CD4-positive, alpha-beta T cell treated with Interleukin-6 for 4 hours (primary cell): ENCODE results near the gene SPRN.
"Not testable (repeated sequence)": the region's sequence is repeated elsewhere in the genome, so short reads cannot be mapped to it uniquely, and the experiment has no call there.

Experiments
- DNase-seq: peaks from one replicate; pipeline ENCODE4 v3.0.0-alpha.2; 2020; ENCODE audit warnings: mixed read lengths

Gene SPRN, protein sequence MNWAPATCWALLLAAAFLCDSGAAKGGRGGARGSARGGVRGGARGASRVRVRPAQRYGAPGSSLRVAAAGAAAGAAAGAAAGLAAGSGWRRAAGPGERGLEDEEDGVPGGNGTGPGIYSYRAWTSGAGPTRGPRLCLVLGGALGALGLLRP

DNA sequence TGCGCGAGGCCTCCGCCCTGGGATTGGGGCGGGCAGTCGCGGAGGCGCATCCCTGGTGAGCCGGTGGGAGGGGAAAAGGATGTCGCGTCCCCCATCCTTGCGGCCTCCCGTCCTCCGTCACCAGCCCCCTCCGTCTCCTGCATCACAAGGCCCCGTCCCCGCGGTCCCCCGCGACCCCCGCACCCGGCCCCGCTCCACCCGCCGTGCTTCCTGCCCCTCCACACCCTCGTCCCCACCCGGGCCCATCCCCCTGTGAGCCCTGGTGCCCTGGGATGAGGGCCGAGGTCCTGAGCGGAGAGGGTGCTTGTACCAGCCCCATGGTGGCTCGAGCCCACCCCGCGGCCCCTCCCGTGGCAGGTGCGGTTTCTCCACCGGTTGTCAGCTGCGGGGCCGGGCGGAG is at the start of gene SPRN:
Gene SPRN (minus strand): TSS at position 25 of the 400 bp plus-strand sequence. CDS start 944 bp downstream, outside the sequence.
- DNase-seq = not testable (repeated sequence)

DNA sequence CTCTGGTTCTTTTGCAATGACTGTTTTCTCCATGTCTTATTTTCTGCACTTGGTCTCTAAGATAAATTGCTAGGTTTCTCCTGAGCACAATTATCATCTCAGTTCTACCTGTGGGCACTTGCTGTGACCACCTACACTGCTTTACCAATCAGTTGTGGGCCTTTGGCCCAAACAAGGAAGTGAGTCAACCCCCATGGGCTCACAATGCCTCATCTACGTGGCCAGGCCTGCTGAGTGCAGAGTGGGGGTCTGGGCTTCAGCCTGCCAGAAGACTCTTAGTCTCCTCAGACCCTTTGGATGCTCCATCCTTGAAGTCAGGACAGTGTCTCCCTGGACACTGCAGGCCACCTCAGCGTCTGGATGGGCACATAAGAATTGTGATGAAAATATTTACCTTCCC is 49.6 kb upstream of the SPRN start:
- DNase-seq = no peak

DNA sequence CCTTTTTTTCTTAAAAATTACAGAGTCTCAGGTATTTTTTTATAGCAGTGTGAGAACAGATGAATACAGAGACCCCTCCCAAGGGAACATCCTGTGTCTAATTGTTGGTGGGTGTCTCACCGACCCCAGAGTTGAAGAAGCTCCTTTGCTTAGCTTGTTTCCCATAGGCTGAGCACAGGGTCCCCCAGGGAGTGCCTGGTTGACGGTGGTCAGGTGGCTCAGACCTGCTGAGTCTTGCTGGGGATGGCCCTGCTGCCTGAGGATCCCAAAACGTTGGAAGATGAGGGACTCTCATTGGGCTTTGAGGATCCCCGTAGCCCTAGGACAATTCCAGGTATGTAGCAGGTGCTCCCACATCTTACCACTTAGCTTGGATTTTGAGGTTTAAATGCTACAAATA is 48.8 kb upstream of the SPRN start:
- no peak for DNase-seq

DNA sequence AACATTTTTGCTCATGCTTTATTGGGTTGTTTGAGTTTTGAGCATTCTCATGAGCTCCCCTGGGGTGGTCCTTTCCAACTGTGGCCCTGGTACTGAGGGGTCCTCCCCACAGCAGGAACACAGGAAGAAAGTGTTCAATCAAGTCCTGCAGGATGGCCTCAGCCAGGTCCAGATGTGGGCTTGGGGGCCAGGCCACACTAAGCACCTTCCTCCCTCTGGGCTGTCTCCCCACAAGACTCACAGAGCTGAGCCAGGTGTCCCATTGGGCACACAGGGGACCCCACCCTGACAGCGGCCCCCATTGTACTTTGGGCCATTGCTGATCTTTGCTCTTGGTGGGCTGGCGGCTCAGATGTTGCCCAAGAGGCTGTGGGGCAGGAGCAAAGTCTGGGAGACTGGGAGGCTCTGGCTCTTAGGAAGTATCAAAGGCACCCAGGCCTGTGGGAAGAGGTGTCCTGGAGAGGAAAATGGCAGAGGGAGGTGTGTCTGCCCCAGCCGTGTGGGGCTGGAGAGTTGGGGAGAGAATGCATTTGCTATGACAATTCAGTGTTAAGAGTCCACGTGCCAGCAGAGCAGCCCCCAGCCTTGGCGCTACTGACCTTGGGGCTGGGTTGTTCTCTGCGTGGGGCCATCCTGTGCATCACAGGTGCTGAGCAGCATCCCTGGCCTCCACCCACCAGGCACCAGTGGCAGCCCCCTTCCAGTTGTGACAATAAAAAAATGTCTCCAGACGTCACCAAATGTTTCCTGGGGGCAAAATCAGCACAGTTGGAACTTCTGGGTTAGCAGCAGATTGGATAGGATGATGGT is 47.1 kb upstream of the SPRN start:
- no peak for DNase-seq

DNA sequence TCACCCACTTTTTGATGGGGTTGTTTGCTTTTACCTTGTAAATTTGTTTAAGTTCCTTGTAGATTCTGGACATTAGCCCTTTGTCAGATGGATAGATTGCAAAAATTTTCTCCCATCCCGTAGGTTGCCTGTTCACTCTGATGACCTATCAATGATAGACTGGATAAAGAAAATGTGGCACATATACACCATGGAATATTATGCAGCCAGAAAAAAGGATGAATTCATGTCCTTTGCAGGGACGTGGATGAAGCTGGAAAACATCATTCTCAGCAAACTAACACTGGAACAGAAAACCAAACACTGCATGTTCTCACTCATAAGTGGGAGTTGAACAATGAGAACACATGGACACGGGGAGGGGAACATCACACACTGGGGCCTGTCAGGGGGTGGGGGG is 44.8 kb upstream of the SPRN start:
- not testable (repeated sequence) for DNase-seq

DNA sequence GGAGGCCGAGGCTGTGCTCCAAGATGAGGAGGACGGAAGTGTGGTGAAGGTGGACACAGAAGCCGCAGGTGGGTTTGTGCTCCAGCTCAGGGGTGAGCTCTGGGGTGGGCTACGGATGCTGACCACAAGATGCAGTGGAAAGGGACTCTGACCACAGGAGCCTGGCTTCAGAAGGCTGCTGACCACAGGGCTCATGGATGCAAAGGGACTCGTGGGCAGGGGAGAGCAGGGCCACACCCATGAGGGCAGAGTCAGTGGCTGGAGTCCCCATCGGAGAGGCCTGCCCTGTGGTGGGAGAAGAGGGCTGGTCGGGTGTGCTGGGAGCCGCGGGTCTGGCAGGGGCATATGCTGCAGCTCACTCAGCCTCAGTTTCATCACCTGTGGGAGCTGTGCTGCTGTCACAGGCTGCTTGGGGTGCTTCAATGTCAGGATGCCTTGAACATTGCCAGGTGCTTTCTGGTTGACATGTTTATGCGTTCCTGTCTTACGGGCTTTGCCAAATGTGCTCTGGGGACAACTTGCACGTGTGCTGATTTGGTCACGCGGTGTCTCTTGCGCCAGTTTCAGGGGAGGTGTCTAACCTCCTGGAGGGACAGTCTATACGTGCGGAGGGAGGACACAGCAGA is 43.0 kb upstream of the SPRN start:
- no peak for DNase-seq

DNA sequence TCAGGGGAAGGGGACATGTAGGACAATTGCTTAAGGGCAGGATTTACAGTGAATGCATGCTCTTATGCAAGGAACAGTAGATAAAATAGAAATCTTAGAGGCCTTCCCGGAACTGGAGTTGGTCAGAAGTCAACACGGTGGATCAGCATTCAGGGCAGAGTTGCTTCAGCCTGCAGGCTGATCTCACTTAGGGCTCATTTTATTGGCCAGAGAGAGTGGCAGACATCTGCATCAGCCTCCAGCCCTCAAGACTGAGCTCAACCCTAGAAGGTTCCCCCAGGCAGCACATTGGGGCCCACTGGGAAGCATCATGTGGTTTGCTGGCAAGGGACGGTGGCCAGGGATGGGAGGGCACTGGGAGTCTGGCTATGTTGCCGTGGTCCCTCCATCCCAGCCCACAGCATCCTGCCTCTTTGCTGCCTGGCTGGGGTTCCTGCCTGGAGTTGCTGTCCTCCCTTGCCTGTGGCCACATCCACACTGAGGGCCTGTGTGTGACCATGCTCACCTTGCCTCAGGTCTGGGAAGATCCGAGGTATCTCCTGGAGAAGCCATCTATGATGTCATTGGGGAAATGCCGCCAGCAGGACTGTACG is 42.4 kb upstream of the SPRN start:
- no peak for DNase-seq

DNA sequence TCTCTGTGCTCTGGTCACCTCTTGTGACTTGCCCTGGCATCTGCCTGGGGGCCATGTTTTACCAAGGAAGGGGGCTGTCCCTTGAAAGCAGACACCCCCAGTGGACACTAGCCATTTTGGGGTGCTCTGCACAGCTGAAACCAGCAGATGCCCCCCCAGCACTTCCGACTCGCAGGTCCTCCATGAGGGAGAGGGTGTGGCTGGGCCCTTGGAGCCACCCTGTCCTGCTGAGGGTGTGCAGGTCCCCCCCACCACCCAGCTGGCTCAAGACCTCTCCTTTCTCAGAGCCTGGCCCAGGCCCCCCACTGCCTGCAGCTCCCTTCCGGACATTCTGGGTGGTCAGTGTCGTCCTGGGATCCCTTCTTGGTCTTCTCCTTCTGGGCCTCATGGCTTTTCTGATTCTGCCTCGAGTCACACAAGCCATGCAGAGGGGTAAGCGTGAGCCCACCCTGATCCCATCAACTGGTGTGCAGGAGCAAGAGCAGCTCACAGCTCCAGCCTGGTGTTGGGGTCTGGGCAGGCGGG is 41.6 kb upstream of the SPRN start:
- no peak for DNase-seq

DNA sequence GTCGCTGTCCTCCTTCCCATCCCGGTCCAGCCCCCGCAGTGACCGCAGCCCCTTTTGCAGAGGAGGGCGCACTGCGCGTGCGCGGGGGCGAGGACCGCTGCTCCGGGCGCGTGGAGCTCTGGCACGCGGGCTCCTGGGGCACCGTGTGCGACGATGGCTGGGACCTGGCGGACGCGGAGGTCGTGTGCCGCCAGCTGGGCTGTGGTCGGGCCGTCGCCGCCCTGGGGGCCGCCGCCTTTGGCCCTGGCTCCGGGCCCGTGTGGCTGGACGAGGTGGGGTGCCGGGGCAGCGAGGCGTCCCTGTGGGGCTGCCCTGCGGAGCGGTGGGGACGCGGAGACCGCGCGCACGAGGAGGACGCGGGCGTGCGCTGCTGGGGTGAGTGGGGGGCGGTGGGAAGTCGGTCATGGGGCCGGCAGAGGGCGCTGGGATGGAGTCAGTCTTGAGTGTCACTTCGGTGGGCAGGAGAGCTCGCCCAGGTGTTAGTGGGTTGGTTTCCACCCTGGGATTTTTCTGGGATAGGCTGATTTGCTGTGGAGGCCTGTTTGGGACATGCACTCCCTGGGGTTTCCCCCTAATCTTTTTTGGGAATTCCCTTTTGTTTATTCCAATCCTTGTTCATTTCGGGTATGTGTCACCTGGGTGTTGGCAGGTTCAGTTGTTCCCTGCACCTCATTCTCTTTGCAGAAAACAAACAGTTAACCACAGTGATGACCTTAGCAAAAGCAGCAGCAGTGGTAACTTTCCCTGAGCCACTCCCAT is 40.9 kb upstream of the SPRN start:
- DNase-seq = no peak

DNA sequence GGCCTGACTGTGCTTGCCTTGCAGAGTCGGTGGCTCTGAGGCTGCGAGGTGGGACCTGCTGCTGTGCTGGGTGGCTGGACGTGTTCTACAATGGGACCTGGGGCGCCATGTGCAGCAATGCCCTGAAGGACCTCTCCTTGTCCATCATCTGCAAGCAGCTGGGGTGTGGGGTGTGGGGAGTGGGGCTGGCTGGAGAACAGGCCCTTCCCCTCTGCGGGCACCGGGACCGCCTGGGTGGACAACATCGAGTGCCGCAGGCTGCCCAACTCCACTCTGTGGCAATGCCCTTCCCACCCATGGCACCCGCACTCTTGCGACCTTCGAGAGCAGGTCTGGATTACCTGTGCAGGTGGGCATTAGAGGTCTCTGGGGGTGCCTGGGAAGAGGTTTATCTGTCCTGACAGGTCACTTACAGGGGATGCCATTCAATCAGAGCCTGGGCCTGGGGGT is 40.2 kb upstream of the SPRN start:
- DNase-seq = no peak

DNA sequence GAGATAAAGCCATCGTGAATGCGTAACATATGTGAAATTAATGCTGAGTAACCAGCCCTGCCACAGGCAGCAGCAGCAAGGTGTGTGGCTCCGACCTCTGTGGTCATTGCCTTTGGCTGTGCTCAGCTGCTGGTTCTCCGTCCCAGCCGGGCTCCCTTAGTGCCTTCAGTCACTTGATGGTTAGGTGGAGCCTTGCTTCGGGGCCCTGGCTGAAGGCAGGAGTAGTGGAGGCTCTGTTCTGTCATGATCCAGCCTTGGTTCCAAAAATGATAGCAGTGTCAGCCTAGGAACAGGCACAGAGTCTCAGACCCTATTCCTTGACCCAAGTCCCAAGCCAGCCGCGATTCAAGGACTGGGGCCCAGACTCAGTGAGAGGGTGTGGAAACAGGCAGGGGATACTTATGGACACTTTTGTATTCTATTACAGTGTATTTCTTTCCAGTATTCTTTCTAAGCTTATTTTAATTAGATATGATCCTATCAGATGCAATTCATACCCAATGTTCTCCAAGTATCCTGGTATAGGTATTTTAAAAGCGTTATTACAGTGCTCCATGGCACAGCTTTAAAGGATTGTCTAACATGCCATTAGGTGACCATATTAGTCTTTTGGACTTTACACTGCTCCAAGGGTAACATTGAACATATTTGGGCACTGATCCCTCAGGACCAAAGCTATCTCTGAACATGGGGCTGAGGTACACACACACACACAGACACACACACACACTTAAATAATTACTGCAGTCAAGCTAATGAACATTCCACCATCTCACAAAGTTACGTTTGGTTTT is 38.3 kb upstream of the SPRN start:
- DNase-seq = no peak

DNA sequence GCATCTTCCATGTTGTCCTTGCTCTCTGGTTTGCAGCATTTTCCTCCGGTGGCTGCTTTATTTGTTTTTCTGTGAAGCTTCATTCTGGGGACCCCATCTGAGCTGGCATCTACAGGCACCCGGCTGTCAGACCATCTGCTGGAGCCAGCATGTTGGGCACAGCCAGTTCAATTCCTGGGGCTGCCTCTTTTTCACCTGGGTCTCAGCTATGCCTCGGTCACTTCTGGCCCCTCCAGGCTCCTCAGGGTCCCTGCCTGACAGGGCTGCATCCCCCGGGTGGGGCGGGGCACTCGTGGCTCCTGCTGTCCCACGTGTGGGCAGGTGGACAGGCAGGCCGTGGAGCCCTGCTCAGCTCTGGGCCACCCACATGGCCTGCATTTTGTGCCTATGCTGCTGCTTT is 37.4 kb upstream of the SPRN start:
- DNase-seq = no peak

DNA sequence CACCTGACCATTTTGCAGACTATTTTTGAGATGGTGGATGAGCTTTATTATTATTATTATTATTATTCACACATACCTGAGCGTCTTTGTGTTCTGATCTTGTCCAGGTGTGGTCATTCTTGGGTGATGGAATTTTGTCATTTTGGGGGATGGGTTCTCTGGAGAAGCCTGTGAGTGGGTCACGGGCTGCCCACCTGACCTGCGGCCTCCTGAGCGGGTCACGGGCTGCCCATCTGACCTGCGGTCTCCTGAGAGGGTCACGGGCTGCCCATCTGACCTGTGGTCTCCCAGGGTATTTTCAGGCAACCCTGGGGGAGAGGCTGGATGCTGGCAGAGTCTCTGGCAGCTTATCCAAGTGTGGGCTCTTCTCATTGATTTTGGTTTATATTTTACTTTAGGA is 36.6 kb upstream of the SPRN start:
- DNase-seq = no peak

DNA sequence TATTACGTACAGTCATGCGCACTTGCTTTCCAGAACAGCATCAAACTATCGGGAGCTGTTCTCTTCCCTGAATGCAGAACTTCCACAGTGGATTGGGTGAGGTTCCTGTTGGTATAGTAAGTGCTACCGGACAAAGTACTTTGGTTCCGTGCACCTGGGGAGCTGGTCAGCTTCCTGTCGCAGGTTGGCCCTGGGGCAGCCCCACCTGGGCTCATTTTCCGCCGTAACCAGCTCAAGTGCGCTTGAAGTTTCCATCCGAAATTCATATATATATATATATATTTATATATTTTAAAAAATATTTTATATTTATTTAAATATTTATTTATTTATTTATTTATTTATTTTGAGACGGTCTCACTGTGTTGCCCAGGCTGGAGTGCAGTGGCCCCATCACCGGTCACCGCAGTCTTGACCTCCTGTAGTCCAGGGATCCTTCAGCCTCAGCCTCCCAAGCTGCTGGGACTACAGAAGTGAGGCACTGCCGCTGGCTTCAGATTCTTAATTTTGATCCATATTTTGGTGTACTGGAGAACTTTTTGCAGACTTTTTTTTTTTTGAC is 35.9 kb upstream of the SPRN start:
- DNase-seq = no peak

DNA sequence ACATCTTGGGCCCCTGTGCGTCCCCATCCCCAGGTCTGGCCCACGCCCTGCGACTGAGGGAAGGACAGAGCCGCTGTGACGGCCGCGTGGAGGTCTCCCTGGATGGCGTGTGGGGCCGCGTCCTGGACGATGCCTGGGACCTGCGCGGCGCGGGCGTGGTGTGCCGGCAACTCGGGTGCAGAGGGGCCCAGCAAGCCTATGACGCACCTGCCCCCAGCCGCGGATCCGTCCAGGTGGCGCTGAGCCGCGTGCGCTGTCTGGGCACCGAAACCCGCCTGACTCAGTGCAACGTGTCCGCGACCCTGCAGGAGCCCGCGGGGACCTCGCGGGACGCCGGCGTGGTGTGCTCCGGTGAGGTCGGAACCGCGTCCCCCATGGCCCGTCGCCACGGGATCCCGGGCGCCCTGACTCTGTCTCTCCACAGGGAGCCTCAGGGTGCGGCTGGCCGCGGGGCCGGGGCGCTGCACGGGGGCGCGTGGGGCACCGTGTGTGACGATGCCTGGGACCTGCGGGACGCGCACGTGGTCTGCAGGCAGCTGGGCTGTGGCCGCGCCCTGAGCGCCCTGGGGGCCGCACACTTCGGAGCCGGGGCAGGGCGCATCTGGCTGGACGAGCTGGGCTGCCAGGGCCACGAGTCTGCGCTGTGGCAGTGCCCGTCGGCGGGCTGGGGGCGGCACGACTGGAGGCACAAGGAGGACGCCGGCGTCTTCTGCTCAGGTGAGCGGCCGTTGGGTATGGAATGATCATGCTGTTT is 35.2 kb upstream of the SPRN start:
- no peak for DNase-seq

DNA sequence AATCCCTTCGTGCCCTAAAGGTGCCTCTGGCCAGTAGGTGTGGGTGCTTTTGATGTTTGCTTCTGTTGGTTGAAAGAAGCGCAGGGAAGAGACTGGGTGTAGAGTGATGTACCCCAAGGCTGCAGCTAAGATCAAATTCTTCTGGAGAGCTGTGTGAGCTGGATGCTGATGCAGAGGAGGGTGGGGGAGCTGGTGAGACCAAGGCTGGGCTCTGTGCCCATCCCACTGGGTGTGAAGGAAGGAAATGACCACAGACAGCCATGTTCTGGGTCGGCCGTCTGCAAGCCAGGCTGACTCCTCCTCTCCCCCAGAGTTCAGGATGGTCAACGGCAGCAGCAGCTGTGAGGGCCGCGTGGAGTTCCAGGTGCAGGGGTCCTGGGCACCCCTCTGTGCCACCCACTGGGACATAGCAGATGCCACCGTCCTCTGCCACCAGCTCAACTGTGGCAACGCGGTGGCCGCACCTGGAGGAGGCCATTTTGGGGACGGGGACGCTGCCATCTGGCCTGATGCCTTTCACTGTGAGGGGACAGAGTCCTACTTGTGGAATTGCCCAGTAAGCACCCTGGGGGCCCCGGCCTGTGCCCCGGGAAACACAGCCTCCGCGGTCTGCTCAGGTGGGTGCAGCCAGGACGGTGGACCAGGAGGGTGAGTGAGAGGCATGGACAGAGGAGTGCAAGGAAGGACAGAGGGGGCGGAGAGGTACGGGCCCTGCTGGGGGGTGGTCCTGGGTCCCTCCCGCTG is 34.5 kb upstream of the SPRN start:
- DNase-seq = no peak

DNA sequence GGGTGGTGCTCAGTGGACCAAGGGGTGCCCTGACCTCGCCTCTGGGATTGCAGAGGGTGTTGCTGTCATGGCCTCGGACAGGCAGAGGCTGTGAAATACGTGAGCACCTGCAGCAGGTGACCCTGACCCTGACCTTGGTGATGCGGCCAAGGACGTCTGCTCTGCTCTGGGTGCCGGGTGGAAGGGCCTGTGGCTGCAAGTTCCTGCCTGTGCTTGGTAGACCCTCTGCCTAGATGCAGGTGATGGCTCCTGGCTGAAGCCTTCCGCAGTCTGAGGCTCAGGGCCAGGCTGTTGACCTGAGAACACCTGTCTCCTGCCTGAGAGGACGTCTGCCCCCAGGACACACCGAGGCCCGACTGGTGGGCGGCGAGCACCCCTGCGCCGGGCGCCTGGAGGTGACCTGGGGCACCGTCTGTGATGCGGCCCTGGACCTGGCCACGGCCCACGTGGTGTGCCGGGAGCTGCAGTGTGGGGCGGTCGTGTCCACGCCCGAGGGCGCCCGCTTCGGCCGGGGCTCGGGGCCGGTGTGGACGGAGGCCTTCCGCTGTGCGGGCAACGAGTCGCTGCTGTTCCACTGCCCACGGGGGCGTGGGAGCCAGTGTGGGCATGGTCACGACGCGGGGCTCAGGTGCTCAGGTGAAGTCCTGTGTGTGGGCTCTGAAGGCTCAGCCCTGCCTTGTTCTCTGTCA is 33.7 kb upstream of the SPRN start:
- DNase-seq = no peak

DNA sequence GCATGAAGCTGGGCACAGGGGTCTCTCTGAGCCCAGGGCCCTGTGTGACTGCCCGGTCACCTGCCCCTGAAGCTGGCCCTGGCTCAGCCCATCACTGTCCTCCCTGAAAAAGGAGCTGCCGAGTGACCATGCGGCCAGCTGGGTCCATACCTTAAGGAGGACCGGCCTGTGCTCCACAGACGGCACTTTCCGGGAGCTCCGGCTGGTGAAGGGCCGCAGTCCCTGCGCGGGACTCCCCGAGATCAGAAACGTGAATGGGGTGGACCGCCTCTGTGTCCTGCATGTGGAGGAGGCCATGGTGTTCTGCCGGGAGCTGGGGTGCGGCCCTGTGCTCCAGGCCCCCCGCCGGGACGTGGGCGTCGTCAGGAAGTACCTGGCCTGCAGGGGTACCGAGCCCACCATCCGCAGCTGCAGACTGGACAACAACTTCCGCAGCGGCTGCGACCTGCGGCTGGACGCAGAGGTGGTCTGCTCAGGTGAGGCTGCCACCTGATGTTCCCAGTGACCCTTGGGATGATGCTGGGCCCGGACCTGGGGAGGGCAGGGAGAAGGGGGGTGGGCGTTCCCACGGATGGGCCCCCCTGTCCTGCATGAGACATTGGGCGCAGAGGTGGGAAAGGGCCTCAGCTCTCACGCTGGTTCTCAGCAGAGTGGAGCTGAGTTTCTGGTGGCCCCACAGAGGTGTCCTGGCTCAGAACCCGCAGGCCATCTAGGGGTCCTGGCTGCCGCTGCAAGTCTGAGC is 32.8 kb upstream of the SPRN start:
- no peak for DNase-seq
